Fibroblast of the aortic adventitia (primary cell): ENCODE results near the gene ATP6V1D. TPM values are rescaled to one million over a fixed set of nuclear protein-coding genes. Genes with fewer than 3 reads are reported as not detected.

Source experiments
- DNase-seq: peaks from one replicate; pipeline ENCODE4 v3.0.0-alpha.2; 2010; ENCODE audit warnings: low read depth
- H3K4me3 ChIP-seq: 2 replicates; pipeline ENCODE4 v1.5.1; 2011; ENCODE audit warnings: low read depth, mild to moderate bottlenecking, control low read depth, low read length, moderate library complexity
- CTCF ChIP-seq: IDR thresholded peaks from 2 replicates; pipeline ENCODE4 v1.5.1; 2011; ENCODE audit warnings: mild to moderate bottlenecking, low read length, control low read depth, inconsistent platforms; ENCODE audit not compliant: insufficient read depth
- total RNA-seq: library from RNA; depleted of rRNA; stranded (reverse); fragments of >200 nt; gene quantifications from 2 replicates; pipeline ENCODE4 v1.2.3, GENCODE V29; 2012; ENCODE audit warnings: low replicate concordance

Gene ATP6V1D
- total RNA-seq, 1 donor, result 118 TPM

- TF ChIP-seq CTCF, result no peak
- no peak for DNase-seq
Measured at GRCh38 chr14:67395086-67395875, 35.7 kb upstream of the ATP6V1D start.

GRCh38 chr14:67393689-67394088, 34.1 kb upstream of the ATP6V1D start:
- no peak overlapping the region for H3K4me3 ChIP-seq
- TF ChIP-seq CTCF, result no peak
- DNase-seq, result no peak

More at GRCh38 chr14:67395086-67395875, 35.7 kb upstream of the ATP6V1D start:
- no peak overlapping the region for H3K4me3 ChIP-seq

- TF ChIP-seq CTCF, result no peak
- DNase-seq, result no peak
- H3K4me3 ChIP-seq, result no peak overlapping the region
Measured at GRCh38 chr14:67392800-67393199, 33.2 kb upstream of the ATP6V1D start.

GRCh38 chr14:67392123-67392522, 32.5 kb upstream of the ATP6V1D start:
- no peak for TF ChIP-seq CTCF
- no peak for DNase-seq
- no peak overlapping the region for H3K4me3 ChIP-seq

- no peak overlapping the region for H3K4me3 ChIP-seq
- no peak for TF ChIP-seq CTCF
- DNase-seq, result no peak
Measured at GRCh38 chr14:67391268-67391667, 31.7 kb upstream of the ATP6V1D start.

- no peak overlapping the region for H3K4me3 ChIP-seq
- DNase-seq, result no peak
- TF ChIP-seq CTCF, result no peak
Measured at GRCh38 chr14:67389811-67390534, 30.4 kb upstream of the ATP6V1D start.
